Measurements from ENCODE around the gene MFSD2A.
"Not testable (repeated sequence)": the region's sequence is repeated elsewhere in the genome, so short reads cannot be mapped to it uniquely, and the experiment has no call there.

Gene MFSD2A

GRCh38 chr1:40003156-40004093 is 48.5 kb downstream of the MFSD2A start:
- DNase-seq (ENCODE audit: low read depth, low spot score) = no peak

DNA sequence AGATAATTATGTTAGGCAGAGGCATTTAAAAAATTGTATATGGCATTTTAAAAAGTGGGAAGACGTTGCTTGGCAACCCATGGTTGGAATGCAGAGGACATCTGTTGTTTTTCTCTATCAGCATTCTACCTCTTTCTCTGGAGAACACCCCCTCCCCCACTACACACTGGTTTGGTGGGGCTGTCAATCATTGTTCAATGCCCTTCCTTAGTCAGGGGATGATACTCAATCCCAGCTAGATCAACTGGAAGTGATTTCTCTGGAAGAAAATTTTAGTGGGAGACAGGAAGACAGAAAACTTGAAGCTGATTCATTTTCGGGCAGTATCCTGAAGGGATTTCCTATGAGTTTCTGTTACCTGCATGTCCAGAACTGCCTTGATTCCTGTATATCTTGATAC is 49.9 kb downstream of the MFSD2A start:
- no peak for DNase-seq (ENCODE audit: low read depth, low spot score)

- DNase-seq (ENCODE audit: low read depth, low spot score) = not testable (repeated sequence)
Observed at GRCh38 chr1:40007481-40008034, 52.6 kb downstream of the MFSD2A start.

DNA sequence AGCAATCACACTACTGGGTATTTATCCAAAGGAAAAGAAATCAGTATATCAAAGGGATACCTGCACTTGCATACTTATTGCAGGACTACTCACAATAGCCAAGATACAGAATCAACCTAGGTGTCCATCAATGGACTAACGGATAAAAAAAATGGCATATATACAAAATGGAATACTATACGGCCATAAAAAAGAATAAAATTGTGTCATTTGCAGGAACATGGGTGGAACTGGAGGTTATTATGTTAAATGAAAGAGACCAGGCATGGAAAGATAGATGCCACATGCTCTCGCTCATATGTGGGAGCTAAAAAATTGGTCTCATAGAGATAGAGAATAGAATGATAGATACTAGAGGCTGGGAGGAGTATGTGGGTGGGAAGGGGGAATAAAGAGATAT is 56.3 kb downstream of the MFSD2A start:
- DNase-seq (ENCODE audit: low read depth, low spot score) = no peak

DNA sequence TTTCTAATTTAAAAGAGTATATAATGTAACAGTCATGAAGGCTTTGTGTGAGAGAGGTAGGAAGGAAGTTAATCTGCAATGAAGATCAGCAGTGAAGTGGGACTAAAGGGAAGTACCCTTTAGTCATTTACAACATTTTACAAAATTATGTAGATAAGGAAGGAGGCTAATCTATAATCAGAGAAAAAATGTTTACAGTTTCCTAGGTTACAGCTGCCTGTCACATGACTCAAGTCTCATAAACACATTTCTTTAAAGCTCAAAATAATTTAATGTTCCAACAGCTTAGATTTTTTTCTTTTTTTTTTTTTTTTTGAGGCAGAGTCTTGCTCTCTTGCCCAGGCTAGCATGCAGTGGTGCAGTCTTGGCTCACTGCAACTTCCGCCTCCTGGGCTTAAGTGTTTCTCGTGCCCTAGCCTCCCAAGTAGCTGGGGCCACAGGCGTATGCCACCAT is 59.3 kb downstream of the MFSD2A start:
- DNase-seq (ENCODE audit: low read depth, low spot score) = no peak

GRCh38 chr1:40014812-40015594 is 60.1 kb downstream of the MFSD2A start:
- DNase-seq (ENCODE audit: low read depth, low spot score) = no peak

DNA sequence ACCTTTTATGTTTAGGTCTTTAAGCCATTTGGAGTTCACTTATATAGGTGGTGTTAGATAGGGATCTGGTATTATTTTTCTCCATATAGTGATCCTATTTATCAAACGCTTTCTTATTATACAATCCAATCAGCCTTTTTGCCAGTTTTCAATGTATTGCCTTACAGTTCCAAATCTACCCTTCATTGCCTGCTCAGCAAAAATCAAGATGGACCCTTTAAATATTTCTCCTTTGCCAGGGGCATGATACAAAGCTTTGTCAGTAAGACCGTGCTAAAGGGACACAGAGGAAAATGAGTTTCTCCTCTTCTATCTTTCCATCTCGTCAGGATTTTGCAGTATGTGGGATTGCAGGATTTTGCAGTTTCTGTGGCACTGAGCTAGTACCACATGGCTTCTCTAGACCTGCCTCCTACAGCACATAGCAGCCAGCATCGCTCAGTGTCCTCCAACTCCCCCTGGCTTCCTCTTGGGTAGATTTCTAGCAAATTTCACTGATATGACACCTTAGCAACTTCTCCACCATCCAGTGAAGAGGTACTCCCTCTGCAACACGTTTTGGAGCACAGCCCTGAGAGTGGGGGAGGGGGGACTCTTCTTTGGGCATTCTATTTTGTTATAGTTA is 63.1 kb downstream of the MFSD2A start:
- no peak for DNase-seq (ENCODE audit: low read depth, low spot score)

Measured in activated CD4-positive, CD25-positive, alpha-beta regulatory T cell treated with anti-CD3 and anti-CD28 coated beads, Interleukin-2, amount 50 U/mL, for 16 hours (primary cell).